GM13977 (cell line): ENCODE measurements around the gene CAMK1D.
"Not testable (repeated sequence)": the region's sequence is repeated elsewhere in the genome, so short reads cannot be mapped to it uniquely, and the experiment has no call there.

ENCODE experiments used
- DNase-seq: peaks from one replicate; pipeline ENCODE4 v3.0.0; 2012; ENCODE audit warnings: low spot score
- CTCF ChIP-seq: IDR thresholded peaks from 2 replicates; pipeline ENCODE4 v1.5.1; 2012; ENCODE audit warnings: mild to moderate bottlenecking, control low read depth; ENCODE audit not compliant: insufficient read depth; ENCODE audit errors: extremely low read depth, missing control alignments
- in situ Hi-C: fragments of 300-500 bp; cut with MboI; formaldehyde crosslinking; loops from one replicate; pipeline ENCODE4 v1.12.0; 2022; ENCODE audit warnings: low sequenced_read_pairs, low pct_unique_long_range_greater_than_20kb, mixed read lengths, inconsistent platforms; ENCODE audit not compliant: unreplicated experiment

Gene CAMK1D

GRCh38 chr10:12806228-12807095 lies 457.1 kb downstream of the CAMK1D start:
- DNase-seq: no peak
- TF ChIP-seq CTCF: no peak
- in situ Hi-C loops: no loop called here

DNA sequence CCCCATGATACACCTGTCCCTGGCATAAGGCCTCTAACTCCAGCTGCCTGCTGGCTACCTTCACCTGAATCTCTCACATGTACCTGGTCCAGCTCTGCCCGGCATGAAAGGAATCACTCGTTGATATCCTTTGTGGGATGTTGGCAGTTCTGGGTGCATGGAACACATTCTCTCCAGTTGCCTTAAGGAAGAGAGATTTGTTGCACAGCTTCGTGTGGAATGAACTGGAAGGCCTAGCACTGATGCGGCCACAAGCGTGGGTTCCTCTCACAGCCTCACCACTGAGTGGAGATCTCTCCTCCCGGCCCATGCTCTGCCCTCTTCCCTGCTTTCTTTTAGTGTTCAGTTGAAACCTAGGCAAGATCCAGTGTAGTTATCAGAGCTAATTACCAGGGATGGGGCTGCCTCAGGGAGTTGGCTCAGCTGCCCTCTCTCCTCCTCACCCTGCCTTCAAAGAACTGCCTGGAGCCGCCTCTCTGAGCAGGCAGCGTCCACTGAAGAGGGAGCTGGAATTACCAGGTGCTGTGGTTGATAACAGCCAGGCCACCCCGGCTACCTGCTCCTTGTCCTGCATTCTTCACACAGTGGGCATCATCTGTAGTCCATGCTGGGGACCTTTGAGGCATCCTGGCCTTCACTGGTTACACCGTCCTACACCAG lies 457.9 kb downstream of the CAMK1D start:
- TF ChIP-seq CTCF: no peak
- in situ Hi-C loops: no loop called here
- no peak for DNase-seq

DNA sequence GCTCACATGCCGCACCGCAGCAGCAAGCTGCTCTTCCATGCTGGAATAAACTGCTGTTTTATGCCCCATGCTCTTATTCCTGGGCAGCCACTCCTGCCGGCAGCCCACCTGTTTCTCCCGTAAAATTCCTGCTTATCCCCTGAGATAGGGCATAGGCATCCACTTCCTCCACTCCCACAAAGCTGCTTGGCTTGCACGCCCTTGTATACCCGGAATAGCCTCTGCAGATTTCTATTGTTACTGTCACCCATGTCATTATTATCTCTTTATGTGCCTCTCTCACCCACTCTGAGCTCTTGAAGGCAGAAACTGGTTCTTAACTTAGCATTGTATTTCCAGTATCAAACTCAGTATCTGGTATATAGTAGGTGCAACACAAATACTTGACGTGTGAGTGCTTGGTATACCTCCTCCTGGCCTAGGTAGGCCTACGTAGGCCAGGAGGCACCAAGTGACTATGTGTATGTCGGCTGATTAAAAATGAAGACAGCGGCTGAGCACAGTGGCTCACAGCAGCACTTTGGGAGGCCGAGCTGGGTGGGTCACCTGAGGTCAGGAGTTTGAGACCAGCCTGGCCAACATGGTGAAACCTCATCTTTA lies 458.8 kb downstream of the CAMK1D start:
- no peak for TF ChIP-seq CTCF
- no peak for DNase-seq
- in situ Hi-C loops: no loop called here

DNA sequence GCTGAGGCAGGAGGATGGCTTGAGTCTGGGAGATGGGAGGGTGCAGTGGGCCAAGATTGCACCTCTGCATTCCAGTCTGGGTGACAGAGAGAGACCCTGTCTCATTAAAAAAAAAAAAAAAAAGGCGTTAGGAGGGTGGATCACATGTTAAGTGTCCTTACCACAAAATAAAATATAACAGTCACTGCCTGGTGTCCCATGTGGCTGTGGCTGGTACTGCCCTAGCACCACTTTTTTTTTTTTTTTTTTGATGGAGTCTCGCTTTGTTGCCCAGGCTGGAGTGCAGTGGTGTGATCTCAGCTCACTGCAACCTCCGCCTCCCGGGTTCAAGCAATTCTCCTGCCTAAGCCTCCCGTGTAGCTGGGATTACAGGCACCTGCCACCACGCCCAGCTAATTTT lies 460.7 kb downstream of the CAMK1D start:
- in situ Hi-C loops: not testable (repeated sequence)

DNA sequence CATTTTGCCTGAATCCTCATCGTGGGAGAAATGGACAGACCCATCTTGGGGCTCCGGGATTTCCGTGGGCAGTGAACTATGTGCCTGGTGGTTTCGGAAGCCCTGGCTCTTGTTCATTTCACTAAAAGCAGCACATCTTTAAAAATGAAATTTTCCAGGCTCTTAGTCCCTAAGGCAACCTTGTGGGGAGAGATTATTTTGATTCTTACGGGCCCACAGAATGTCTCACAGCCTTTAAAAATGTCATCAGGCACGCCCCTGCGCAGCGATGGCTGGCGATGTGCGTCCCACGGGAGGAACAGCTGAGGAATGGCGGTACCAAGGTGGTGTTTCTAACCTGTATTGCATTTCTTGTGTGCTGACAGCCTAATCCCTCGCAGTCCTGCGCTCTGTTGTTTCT lies 462.5 kb downstream of the CAMK1D start:
- in situ Hi-C loops: no loop called here
- TF ChIP-seq CTCF: no peak
- DNase-seq: no peak

More for the DNA sequence above, 460.7 kb downstream of the CAMK1D start:
- not testable (repeated sequence) for DNase-seq

DNA sequence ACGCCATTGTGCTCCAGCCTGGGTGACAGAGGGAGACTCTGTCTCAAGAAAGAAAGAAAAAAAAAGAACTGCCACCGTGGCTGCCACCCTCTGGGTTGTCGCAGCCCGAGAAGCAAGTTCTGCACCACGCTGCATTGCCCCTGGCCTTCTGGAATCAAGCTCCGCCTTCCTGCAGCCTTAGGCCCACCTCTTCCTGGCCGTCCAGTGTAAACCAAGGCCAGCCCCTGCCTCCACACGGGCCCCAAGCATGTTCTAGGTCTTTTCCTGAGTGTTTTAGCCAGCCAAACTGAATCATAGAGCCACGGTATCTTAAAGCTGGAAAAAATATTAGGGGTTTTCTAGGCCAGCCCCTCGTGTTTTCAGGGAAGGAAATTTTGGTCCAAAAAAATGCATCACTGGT lies 463.2 kb downstream of the CAMK1D start:
- DNase-seq: no peak
- no peak for TF ChIP-seq CTCF
- in situ Hi-C loops: no loop called here

DNA sequence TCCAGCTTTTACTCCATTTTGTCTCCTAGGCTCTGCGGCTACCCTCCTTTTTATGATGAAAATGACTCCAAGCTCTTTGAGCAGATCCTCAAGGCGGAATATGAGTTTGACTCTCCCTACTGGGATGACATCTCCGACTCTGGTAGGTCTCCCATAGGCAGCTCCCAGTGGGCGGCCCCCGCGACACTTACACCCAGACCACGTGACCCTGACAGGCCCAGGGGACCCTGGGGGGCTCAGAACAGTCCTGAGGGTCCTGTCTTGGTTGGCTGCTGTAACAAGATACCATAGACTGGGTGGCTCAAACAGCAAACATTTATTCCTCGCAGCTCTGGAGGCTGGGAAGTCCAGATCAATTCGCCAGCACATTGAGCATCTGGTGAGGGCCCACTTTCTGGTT lies 464.8 kb downstream of the CAMK1D start:
- in situ Hi-C loops: no loop called here
- TF ChIP-seq CTCF: no peak
- no peak for DNase-seq
